Activated T-helper 9 cell treated with anti-CD3 and anti-CD28 coated beads, Interleukin-2, amount 50 U/mL, for 16 hours (primary cell): Measurements from ENCODE around the gene MTMR11.
A peak's percentile ranks its signal among the peaks of the same experiment; 100 is the strongest.

Source experiments
- DNase-seq: peaks from one replicate; pipeline ENCODE4 v3.0.0-alpha.2; 2020; ENCODE audit warnings: low read depth

Gene MTMR11

GRCh38 chr1:149934356-149934755 lies 2.3 kb downstream of the MTMR11 start:
- no peak for DNase-seq

- DNase-seq: no peak
Observed at GRCh38 chr1:149933208-149933607, 3.5 kb downstream of the MTMR11 start.

GRCh38 chr1:149932474-149932873 lies 4.2 kb downstream of the MTMR11 start:
- DNase-seq: no peak

- DNase-seq: no peak
Observed at GRCh38 chr1:149931212-149931790, 5.4 kb downstream of the MTMR11 start.

GRCh38 chr1:149929856-149930255 lies 6.8 kb downstream of the MTMR11 start:
- DNase-seq: no peak

GRCh38 chr1:149928401-149928724 lies 8.3 kb downstream of the MTMR11 start:
- DNase-seq: no peak

GRCh38 chr1:149927563-149928400 lies 8.9 kb downstream of the MTMR11 start, which contains the start of gene SF3B4:
Gene SF3B4, minus strand, starts transcription at chr1:149927803. Its CDS starts 44 bp downstream, at chr1:149927759.
- DNase-seq: peak; percentile 93

- DNase-seq: no peak
Observed at GRCh38 chr1:149927056-149927562, 9.6 kb downstream of the MTMR11 start.

- DNase-seq: no peak
Observed at GRCh38 chr1:149926296-149926695, 10.4 kb downstream of the MTMR11 start.

- no peak for DNase-seq
Observed at GRCh38 chr1:149925751-149926150, 10.9 kb downstream of the MTMR11 start.

GRCh38 chr1:149925345-149925744 lies 11.3 kb downstream of the MTMR11 start:
- no peak for DNase-seq

- no peak for DNase-seq
Observed at GRCh38 chr1:149923626-149924025, 13.1 kb downstream of the MTMR11 start.

- peak; percentile 24 for DNase-seq
Observed at GRCh38 chr1:149917571-149918144, 19.0 kb downstream of the MTMR11 start, which contains the start of gene SV2A. Gene SV2A, minus strand, starts transcription at chr1:149917844. Its CDS starts 4,004 bp downstream, at chr1:149913840.

GRCh38 chr1:149916898-149917252 lies 19.8 kb downstream of the MTMR11 start:
- DNase-seq: no peak

- DNase-seq: no peak
Observed at GRCh38 chr1:149916193-149916897, 20.3 kb downstream of the MTMR11 start.

- DNase-seq: no peak
Observed at GRCh38 chr1:149915429-149916192, 21.1 kb downstream of the MTMR11 start.

- DNase-seq: no peak
Observed at GRCh38 chr1:149914545-149914944, 22.1 kb downstream of the MTMR11 start.

GRCh38 chr1:149906570-149907075 lies 30.1 kb downstream of the MTMR11 start:
- DNase-seq: no peak

- no peak for DNase-seq
Observed at GRCh38 chr1:149903836-149904491, 32.7 kb downstream of the MTMR11 start.

- DNase-seq: peak; percentile 71
Observed at GRCh38 chr1:149899460-149900284, 37.0 kb downstream of the MTMR11 start, which contains the start of gene BOLA1. Gene BOLA1, plus strand, starts transcription at chr1:149899568. Its CDS starts 492 bp downstream, at chr1:149900060.
